ENCODE measurements around the gene NMUR1. TPM values are rescaled to one million over a fixed set of nuclear protein-coding genes. Genes with fewer than 3 reads are reported as not detected.

The NMUR1 gene
- total RNA-seq, 2 donors from 2014 or later: 0.21 to 3.2 TPM

DNA sequence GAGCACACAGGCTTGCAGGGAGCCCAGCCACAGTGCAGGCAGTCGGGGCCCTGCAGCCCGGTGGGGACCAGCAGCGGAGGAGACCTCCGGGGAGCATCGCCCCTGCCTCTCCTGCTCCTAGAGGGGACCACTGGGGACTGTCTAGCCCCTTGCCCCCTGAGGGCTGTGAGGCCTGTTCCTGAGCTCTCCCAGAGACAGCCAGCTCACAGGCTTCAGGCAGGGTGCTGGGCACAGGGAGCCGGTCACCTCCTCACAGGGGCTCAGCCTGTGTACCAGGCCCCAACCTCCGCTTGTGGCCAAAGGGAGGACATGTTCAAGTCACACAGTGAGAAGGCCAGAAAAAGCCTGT lies 3.5 kb upstream of the NMUR1 start:
- H3K9me3 ChIP-seq: no peaks in the 10 kb centered on the region
- no peak for TF ChIP-seq CTCF (IDR thresholded peaks at IDR 0.05)
- no peak overlapping the region for H3K27ac ChIP-seq
- no peak overlapping the region for H3K4me3 ChIP-seq
- H3K4me1 ChIP-seq (ENCODE audit: control insufficient read depth in 1 of 2, low read depth in 2 of 2): peaks cover 0 to 11% of the 10 kb centered on the region in 2 donors
- ATAC-seq (ENCODE audit: insufficient number of reproducible peaks, low FRiP score, low read depth) (no peak), DNase-seq (ENCODE audit: low spot score) (no peak)
- H3K36me3 ChIP-seq: no peaks in the 10 kb centered on the region
- H3K27me3 ChIP-seq (replicated peaks; ENCODE audit: insufficient read depth): no peaks in the 10 kb centered on the region

DNA sequence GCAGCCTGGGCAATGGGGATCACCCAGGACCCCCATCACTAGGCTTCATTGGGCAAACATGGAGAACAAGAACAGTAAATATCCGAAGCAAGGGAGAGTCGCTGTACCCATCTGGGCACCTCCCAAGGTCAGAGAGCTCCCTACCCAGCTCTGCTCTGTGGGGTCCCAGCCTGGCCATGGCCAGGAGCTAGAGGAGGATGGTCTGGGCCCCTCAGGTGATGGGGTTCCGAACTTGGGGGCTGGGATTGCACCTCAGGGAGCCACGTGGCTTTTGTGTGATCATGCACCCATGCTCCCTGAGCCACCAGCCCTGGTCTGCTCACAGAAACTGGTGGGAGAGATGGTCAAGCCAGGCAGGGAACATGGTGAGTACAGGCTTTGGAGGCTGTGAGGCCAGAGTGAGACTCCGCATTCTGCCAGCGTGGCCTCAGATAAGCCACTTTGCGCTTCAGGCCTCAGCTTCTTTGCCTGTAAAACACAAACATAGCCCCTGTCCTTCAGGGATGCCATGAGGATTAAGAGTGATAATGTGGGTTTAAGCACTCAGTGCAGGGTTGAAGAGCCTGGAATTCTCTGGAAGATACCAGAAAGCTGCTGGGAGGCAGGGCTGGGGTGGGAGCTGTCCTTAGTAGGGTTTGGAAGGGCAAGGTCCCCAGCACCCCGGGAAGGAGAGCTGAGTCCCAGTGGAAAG lies 3.0 kb upstream of the NMUR1 start:
- TF ChIP-seq CTCF (IDR thresholded peaks at IDR 0.05): no peak
- no peak for DNase-seq (ENCODE audit: low spot score)

GRCh38 chr2:231532756-231533035 lies 2.5 kb upstream of the NMUR1 start:
- H3K4me3 ChIP-seq: no peak overlapping the region
- no peak overlapping the region for H3K27ac ChIP-seq
- ATAC-seq (ENCODE audit: insufficient number of reproducible peaks, low FRiP score, low read depth) (no peak), DNase-seq (ENCODE audit: low spot score) (no peak)
- no peaks in the 10 kb centered on the region for H3K36me3 ChIP-seq
- peaks cover 0 to 11% of the 10 kb centered on the region in 2 donors for H3K4me1 ChIP-seq (ENCODE audit: control insufficient read depth in 1 of 2, low read depth in 2 of 2)
- TF ChIP-seq CTCF (IDR thresholded peaks at IDR 0.05): no peak
- no peaks in the 10 kb centered on the region for H3K27me3 ChIP-seq (replicated peaks; ENCODE audit: insufficient read depth)
- H3K9me3 ChIP-seq: no peaks in the 10 kb centered on the region

More for the DNA sequence above, 3.0 kb upstream of the NMUR1 start:
- Histone ChIP-seq H3K4me1 (ENCODE audit: control insufficient read depth in 1 of 2, low read depth in 2 of 2) (peaks cover 0 to 11% of the 10 kb centered on the region in 2 donors), H3K36me3 (no peaks in the 10 kb centered on the region), H3K9me3 (no peaks in the 10 kb centered on the region), H3K4me3 (no peak overlapping the region), H3K27ac (no peak overlapping the region), H3K27me3 (replicated peaks; ENCODE audit: insufficient read depth) (no peaks in the 10 kb centered on the region)
- no peak for ATAC-seq (ENCODE audit: insufficient number of reproducible peaks, low FRiP score, low read depth)

GRCh38 chr2:231531883-231532755 lies 1.9 kb upstream of the NMUR1 start:
- Histone ChIP-seq H3K27ac (no peak overlapping the region), H3K36me3 (no peaks in the 10 kb centered on the region), H3K9me3 (no peaks in the 10 kb centered on the region), H3K27me3 (replicated peaks; ENCODE audit: insufficient read depth) (no peaks in the 10 kb centered on the region), H3K4me3 (no peak overlapping the region), H3K4me1 (ENCODE audit: control insufficient read depth in 1 of 2, low read depth in 2 of 2) (peaks cover 0 to 11% of the 10 kb centered on the region in 2 donors)
- ATAC-seq (ENCODE audit: insufficient number of reproducible peaks, low FRiP score, low read depth): no peak
- DNase-seq (ENCODE audit: low spot score): no peak
- no peak for TF ChIP-seq CTCF (IDR thresholded peaks at IDR 0.05)

DNA sequence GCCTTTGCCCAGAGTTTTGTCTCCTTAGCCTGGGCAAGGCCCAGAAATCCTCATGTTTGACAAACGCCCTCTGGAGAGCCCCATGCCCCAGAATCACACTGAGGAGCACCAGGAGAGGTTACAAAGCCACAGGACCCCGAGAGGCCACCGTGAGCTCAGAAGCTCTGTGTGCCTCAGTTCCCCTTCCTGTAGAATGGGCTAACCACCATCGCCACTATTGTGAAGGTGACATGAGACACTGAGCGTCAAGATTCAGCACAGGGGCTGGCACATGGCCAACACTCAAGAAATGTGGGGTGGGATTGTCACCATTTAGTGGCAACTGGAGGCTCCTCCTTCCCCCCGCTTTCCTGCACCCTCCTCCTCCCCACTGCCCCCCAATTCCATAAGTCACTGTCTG lies 1.2 kb upstream of the NMUR1 start:
- no peak for TF ChIP-seq CTCF (IDR thresholded peaks at IDR 0.05)
- H3K36me3 ChIP-seq: no peaks in the 10 kb centered on the region
- H3K27ac ChIP-seq: no peak overlapping the region
- ATAC-seq (ENCODE audit: insufficient number of reproducible peaks, low FRiP score, low read depth): no peak
- H3K4me3 ChIP-seq: no peak overlapping the region
- no peaks in the 10 kb centered on the region for H3K27me3 ChIP-seq (replicated peaks; ENCODE audit: insufficient read depth)
- DNase-seq (ENCODE audit: low spot score): no peak
- H3K4me1 ChIP-seq (ENCODE audit: control insufficient read depth in 1 of 2, low read depth in 2 of 2): peaks cover 0 to 11% of the 10 kb centered on the region in 2 donors
- H3K9me3 ChIP-seq: no peaks in the 10 kb centered on the region
